PFSK-1 (cell line): Measurements from ENCODE around the gene MEGF11.

Experiments
- FOXP2 ChIP-seq: optimal IDR thresholded peaks from 2 replicates; pipeline ENCODE3; 2011; ENCODE audit warnings: borderline replicate concordance, control low read depth, inconsistent platforms; ENCODE audit not compliant: insufficient read depth; ENCODE audit errors: extremely low read length, extremely low read depth
- POLR2AphosphoS5 ChIP-seq: IDR thresholded peaks from 2 replicates; pipeline ENCODE4 v1.6.1; 2012; ENCODE audit warnings: low read depth, mild to moderate bottlenecking, control low read depth, low read length, moderate library complexity
- SIN3A ChIP-seq: IDR thresholded peaks from 2 replicates; pipeline ENCODE4 v1.6.1; 2012; ENCODE audit warnings: mild to moderate bottlenecking, low read length, moderate library complexity, borderline replicate concordance; ENCODE audit not compliant: insufficient read depth
- TAF1 ChIP-seq: IDR thresholded peaks from 2 replicates; pipeline ENCODE4 v1.6.1; 2012; ENCODE audit warnings: low read length, control low read depth, borderline replicate concordance; ENCODE audit not compliant: insufficient read depth
- TF ChIP-seq, protein P1 (sequence below), 2 experiments: IDR thresholded peaks; 2 replicates each; pipeline versions ENCODE4 v1.6.1 to v1.8.0; 2011 to 2012; ENCODE audit warnings: low read depth in 2 of 2, low read length in 2 of 2, control low read depth in 1 of 2, inconsistent platforms in 1 of 2, mild to moderate bottlenecking in 1 of 2, moderate library complexity in 1 of 2; ENCODE audit not compliant: insufficient read depth in 1 of 2

The MEGF11 gene

DNA sequence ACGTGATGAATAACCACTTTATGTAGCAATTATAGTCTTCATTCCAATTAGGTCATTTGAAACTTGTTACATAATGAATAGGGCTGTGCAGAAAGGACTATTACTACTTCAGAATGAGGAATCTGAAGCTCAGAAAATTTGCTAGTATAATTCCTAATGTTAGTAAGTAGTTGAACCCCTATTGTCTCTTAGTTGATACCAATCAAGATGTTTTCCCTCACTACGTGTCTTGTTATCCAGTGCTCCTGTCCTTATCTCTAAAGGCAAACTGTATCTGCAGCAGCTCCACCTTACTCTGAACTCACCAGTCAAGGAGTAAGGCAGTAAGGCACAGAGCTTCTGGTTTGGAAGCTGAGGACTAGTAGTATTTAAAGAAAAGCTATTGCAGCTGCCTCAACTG, 352.2 kb downstream of the MEGF11 start:
- TF ChIP-seq FOXP2 (no peak), POLR2AphosphoS5 (no peak), TAF1 (no peak), SIN3A (no peak)
- TF ChIP-seq, protein P1, sequence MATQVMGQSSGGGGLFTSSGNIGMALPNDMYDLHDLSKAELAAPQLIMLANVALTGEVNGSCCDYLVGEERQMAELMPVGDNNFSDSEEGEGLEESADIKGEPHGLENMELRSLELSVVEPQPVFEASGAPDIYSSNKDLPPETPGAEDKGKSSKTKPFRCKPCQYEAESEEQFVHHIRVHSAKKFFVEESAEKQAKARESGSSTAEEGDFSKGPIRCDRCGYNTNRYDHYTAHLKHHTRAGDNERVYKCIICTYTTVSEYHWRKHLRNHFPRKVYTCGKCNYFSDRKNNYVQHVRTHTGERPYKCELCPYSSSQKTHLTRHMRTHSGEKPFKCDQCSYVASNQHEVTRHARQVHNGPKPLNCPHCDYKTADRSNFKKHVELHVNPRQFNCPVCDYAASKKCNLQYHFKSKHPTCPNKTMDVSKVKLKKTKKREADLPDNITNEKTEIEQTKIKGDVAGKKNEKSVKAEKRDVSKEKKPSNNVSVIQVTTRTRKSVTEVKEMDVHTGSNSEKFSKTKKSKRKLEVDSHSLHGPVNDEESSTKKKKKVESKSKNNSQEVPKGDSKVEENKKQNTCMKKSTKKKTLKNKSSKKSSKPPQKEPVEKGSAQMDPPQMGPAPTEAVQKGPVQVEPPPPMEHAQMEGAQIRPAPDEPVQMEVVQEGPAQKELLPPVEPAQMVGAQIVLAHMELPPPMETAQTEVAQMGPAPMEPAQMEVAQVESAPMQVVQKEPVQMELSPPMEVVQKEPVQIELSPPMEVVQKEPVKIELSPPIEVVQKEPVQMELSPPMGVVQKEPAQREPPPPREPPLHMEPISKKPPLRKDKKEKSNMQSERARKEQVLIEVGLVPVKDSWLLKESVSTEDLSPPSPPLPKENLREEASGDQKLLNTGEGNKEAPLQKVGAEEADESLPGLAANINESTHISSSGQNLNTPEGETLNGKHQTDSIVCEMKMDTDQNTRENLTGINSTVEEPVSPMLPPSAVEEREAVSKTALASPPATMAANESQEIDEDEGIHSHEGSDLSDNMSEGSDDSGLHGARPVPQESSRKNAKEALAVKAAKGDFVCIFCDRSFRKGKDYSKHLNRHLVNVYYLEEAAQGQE (IDR thresholded peaks at IDR 0.05; ENCODE audit: insufficient read depth in 1 of 2, low read depth in 2 of 2, low read length in 2 of 2) = no peak

DNA sequence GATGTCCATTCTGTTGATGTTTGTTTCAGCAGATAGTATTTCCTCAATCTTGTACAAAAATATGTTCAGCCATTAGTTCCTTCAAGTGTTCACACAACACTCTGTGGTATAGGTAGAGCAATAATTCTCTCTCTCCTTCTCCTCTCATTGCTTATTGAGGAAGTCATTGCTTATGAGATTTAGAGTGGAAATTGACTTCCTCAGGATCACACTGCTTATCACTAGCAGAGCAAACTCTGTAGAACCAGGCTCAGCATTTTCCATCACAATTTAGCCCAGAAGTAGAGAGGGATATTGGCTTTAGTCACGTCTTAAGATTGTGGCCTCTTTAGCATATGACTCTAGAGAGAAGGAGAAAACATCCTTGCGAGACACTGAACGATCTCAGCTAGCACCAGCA, 353.1 kb downstream of the MEGF11 start:
- no peak for TF ChIP-seq POLR2AphosphoS5
- no peak for TF ChIP-seq SIN3A
- TF ChIP-seq TAF1 = no peak
- TF ChIP-seq, protein P1 (IDR thresholded peaks at IDR 0.05; ENCODE audit: insufficient read depth in 1 of 2, low read depth in 2 of 2, low read length in 2 of 2) = no peak
- TF ChIP-seq FOXP2 = no peak

DNA sequence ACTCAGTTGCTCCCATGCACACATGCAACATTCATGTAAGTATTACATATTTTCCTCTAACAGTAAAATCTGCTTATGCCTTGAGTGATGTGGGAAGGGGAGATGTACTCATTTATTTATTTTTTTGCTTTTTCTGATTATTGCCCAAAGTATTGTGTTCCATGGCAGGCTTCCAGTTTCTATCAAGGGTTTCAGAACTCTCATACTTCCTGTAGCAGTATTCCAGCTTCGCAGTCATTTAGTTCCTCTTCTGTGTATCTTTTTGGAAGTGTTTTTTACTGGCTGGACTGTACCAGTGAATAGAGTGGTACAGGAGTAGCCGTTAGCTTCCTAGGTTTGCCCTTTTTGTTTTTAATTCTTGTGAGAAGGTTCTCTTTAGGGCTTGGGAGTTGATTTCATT, 357.3 kb downstream of the MEGF11 start:
- TF ChIP-seq SIN3A (no peak), FOXP2 (no peak), POLR2AphosphoS5 (no peak), TAF1 (no peak)
- TF ChIP-seq, protein P1 (IDR thresholded peaks at IDR 0.05; ENCODE audit: insufficient read depth in 1 of 2, low read depth in 2 of 2, low read length in 2 of 2) = no peak

DNA sequence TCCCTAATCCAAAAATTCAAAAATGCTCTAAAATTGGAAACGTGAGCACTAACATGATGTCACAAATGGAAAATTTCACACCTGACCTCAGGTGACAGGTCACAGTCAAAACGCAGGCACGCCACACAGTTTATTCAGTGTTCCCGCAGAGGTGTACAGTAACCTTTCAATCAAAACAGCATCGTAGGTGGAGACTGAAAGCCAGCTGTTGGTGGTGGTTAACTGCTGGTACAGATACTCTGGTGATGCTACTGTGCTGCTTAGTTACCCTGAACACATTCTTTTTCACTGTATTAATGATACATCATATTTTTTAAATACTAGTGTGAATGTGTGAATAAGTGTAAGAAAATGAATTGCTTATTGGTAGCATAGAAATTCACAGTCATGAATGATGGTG, 360.5 kb downstream of the MEGF11 start:
- TF ChIP-seq SIN3A = no peak
- TF ChIP-seq POLR2AphosphoS5 = no peak
- TF ChIP-seq FOXP2 = no peak
- TF ChIP-seq, protein P1 (IDR thresholded peaks at IDR 0.05; ENCODE audit: insufficient read depth in 1 of 2, low read depth in 2 of 2, low read length in 2 of 2) = no peak
- TF ChIP-seq TAF1 = no peak

DNA sequence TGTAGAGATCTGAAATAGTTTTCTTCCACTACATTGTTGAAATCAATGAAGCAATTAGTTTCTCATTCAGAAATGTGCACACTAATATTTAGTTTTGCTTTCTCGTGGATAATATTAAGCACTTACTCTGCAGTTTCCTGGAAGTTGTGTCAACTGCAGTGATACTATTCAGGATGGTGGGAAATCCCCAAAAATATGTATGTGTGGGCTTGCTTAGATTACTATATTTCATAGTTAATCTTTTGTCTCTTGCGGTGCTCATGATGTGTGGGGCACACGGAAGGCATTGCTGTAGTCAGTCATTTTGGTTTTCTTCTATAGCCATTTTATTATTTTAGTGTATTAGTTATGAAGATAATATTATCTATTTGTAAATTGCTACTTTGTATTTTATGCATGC, 364.6 kb downstream of the MEGF11 start:
- TF ChIP-seq TAF1 (no peak), POLR2AphosphoS5 (no peak), FOXP2 (no peak), SIN3A (no peak)
- TF ChIP-seq, protein P1 (IDR thresholded peaks at IDR 0.05; ENCODE audit: insufficient read depth in 1 of 2, low read depth in 2 of 2, low read length in 2 of 2) = no peak
